HG02852 (cell line): ENCODE measurements around the gene CACNA1H.
"Not testable (repeated sequence)": the region's sequence is repeated elsewhere in the genome, so short reads cannot be mapped to it uniquely, and the experiment has no call there.

Experiments
- ATAC-seq: cut with Tn5 transposase; IDR thresholded peaks from one replicate; pipeline ENCODE4 v1.9.1; 2021; ENCODE audit warnings: mild to moderate bottlenecking, moderate library complexity; ENCODE audit not compliant: unreplicated experiment

CACNA1H gene

GRCh38 chr16:1262210-1262845, 109.4 kb downstream of the CACNA1H start:
- ATAC-seq, result no peak

DNA sequence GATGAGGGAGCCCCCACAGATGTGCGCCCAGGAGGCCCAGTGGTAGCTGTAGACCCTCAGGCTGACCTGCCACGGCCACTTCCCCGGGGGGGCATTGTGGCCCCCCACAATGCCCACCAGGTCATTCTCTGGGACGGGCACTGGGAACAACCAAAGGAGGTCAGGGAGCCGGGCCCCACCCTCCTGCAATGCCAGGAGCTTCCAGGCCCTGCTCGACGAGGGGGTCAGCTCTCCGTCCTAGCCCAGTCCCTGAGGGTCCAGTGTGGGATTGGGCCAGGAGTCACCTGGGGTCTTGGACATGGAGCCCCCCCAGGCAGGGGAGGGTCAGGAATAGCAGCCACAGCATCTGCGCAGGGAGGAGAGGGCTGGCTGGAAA, 109.9 kb downstream of the CACNA1H start:
- no peak for ATAC-seq

DNA sequence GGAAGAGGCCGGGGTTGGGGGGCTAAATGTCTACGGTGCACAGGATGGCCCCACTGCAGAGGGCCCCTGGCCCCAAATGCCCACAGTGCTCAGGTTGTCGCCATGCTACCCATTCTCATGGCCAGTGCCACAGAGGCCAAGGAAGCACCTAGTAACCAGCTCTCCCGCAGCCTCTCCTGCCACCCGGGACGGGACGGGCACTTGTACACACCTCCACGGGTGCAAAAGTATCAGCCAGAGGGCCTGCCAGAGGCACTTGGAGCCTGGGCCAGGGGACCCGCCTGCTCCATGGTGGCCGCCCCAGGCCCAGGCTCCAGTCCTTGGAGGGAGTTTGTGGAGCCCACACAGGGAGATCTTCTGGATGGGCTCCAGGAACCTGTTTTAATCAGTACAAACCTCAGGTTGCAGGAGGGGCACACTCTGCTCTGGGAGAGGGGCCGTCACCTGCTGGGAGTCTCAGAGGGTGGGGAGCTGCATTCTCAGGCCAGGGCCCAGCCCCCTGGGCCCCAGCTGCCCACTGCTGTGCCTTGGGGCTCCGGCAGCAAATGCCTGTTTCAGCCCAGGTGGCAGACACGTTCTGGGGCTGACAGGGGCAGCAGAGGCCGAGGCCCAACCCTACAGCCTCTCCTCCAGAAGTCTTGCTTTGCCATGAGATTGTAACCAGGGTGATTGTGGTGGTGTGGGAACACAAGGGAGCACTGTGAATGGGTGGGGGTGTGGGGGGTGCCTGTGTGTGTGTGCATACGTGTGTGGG, 110.9 kb downstream of the CACNA1H start:
- ATAC-seq, result no peak

GRCh38 chr16:1264345-1265089, 111.6 kb downstream of the CACNA1H start:
- no peak for ATAC-seq

DNA sequence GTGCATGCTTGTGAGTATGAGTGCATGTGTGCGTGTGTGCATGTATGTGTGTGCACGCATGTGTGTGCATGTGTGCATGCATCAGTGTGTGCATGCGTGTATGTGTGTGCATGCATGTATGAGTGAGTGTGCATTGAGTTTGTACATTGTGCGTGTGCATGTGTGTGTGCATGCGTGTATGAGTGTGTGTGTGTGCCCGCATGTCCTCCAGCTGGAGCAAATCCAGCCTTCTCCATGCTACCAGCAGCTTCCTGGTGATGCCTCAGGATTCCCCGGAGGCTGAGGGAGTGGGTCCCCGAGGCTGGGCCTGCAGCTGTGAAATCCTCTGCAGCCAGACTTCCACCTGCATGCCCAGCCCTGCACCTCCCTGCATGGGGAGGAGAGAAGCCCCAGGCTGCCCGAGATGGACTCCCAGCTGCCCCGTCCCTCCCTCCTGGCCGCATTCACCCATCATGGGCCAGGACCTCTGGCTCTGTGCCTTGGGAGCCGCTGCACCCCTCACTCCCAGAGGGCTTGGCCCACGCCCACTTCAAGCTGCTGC, 112.3 kb downstream of the CACNA1H start:
- ATAC-seq, result no peak

DNA sequence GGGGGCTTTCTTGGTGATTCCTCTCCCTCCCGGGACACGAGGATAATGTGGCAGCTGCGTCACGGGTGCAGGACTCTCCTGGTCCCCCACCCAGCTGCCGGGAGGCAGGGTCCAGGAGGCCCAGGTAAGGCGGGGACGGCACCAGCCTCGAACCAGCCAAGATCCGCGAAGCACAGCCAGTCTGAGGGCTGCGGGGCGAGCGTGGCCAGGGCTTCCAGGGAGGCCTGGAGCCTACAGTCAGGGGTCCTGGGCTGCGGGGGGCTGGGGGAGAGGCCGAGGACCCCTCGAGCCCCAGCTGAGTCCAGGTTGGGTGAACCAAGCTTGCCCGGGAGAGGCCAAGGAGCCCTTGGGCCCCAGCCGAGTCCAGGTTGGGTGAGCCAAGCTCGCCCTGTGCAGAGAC, 112.9 kb downstream of the CACNA1H start:
- no peak for ATAC-seq

GRCh38 chr16:1269418-1269817, 116.5 kb downstream of the CACNA1H start:
- not testable (repeated sequence) for ATAC-seq

- no peak for ATAC-seq
Measured at GRCh38 chr16:1271380-1271723, 118.4 kb downstream of the CACNA1H start.
